Parathyroid adenoma (tissue), 2 donors: ENCODE data around the gene SIM1.
A peak's percentile ranks its signal among the peaks of the same experiment; 100 is the strongest.

Source experiments
- H2AFZ ChIP-seq: fragments of 300-600 bp; sonication (generic); one replicate; pipeline ENCODE4 v1.7.0; 2017; ENCODE audit warnings: antibody characterized with exemption, mild to moderate bottlenecking
- H3K27ac ChIP-seq: fragments of 300-600 bp; sonication (generic); one replicate; pipeline ENCODE4 v1.7.0; 2017
- H3K27me3 ChIP-seq: fragments of 300-600 bp; sonication (generic); one replicate; pipeline ENCODE4 v1.7.0; 2017; ENCODE audit warnings: low read length; ENCODE audit not compliant: control insufficient read depth, insufficient read depth
- H3K36me3 ChIP-seq: fragments of 300-600 bp; sonication (generic); one replicate; pipeline ENCODE4 v1.7.0; 2017; ENCODE audit warnings: low read length; ENCODE audit not compliant: control insufficient read depth, insufficient read depth
- H3K4me1 ChIP-seq: fragments of 300-600 bp; sonication (generic); one replicate; pipeline ENCODE4 v1.7.0; 2017; ENCODE audit warnings: control low read depth
- H3K4me2 ChIP-seq: fragments of 300-600 bp; sonication (generic); one replicate; pipeline ENCODE4 v1.7.0; 2017; ENCODE audit warnings: low read length
- H3K4me3 ChIP-seq: fragments of 300-600 bp; sonication (generic); one replicate; pipeline ENCODE4 v1.7.0; 2017; ENCODE audit warnings: low read depth, low read length
- H3K79me2 ChIP-seq: fragments of 300-600 bp; sonication (generic); one replicate; pipeline ENCODE4 v1.7.0; 2017; ENCODE audit warnings: control low read depth
- H3K9ac ChIP-seq: fragments of 300-600 bp; sonication (generic); one replicate; pipeline ENCODE4 v1.7.0; 2017; ENCODE audit warnings: mild to moderate bottlenecking
- H3K9me3 ChIP-seq: fragments of 300-600 bp; sonication (generic); one replicate; pipeline ENCODE4 v1.7.0; 2017; ENCODE audit warnings: low read length; ENCODE audit not compliant: control insufficient read depth
- CTCF ChIP-seq: fragments of 300-600 bp; sonication (generic); IDR thresholded peaks from one replicate; pipeline ENCODE4 v1.7.0; 2017; ENCODE audit warnings: antibody characterized with exemption, mild to moderate bottlenecking
- donor health status: primary hyperparathyroidism.

The SIM1 gene

GRCh38 chr6:100482698-100483097 is 18.0 kb upstream of the SIM1 start:
- Histone ChIP-seq H3K9ac (no peak overlapping the region), H3K4me1 (no peaks in the 10 kb centered on the region), H3K36me3 (no peaks in the 10 kb centered on the region), H3K4me2 (no peak overlapping the region), H3K4me3 (no peak overlapping the region), H3K27me3 (no peaks in the 10 kb centered on the region), H2AFZ (no peak overlapping the region), H3K79me2 (no peaks in the 10 kb centered on the region), H3K9me3 (no peaks in the 10 kb centered on the region), H3K27ac (no peak overlapping the region)
- TF ChIP-seq CTCF = no peak

- no peaks in the 10 kb centered on the region for H3K27me3 ChIP-seq
- peak; percentile 60 for TF ChIP-seq CTCF
- H3K36me3 ChIP-seq = no peaks in the 10 kb centered on the region
- no peak overlapping the region for H3K27ac ChIP-seq
- H2AFZ ChIP-seq = no peak overlapping the region
- H3K4me2 ChIP-seq = no peak overlapping the region
- H3K79me2 ChIP-seq = no peaks in the 10 kb centered on the region
- no peaks in the 10 kb centered on the region for H3K4me1 ChIP-seq
- H3K9me3 ChIP-seq = no peaks in the 10 kb centered on the region
- H3K4me3 ChIP-seq = no peak overlapping the region
- H3K9ac ChIP-seq = no peak overlapping the region
Observed at GRCh38 chr6:100479179-100480035, 14.7 kb upstream of the SIM1 start.

GRCh38 chr6:100475554-100476320 is 11.0 kb upstream of the SIM1 start:
- Histone ChIP-seq H3K9ac (no peak overlapping the region), H3K4me3 (no peak overlapping the region), H3K9me3 (no peaks in the 10 kb centered on the region), H2AFZ (no peak overlapping the region), H3K79me2 (no peaks in the 10 kb centered on the region), H3K27ac (no peak overlapping the region), H3K36me3 (no peaks in the 10 kb centered on the region), H3K27me3 (peaks cover 3% of the 10 kb centered on the region), H3K4me1 (no peaks in the 10 kb centered on the region), H3K4me2 (no peak overlapping the region)
- no peak for TF ChIP-seq CTCF

GRCh38 chr6:100473182-100473581 is 8.5 kb upstream of the SIM1 start:
- Histone ChIP-seq H3K79me2 (no peaks in the 10 kb centered on the region), H3K4me3 (no peak overlapping the region), H3K27ac (no peak overlapping the region), H3K36me3 (no peaks in the 10 kb centered on the region), H2AFZ (no peak overlapping the region), H3K4me2 (no peak overlapping the region), H3K9ac (no peak overlapping the region), H3K27me3 (peaks cover 3% of the 10 kb centered on the region), H3K4me1 (no peaks in the 10 kb centered on the region), H3K9me3 (no peaks in the 10 kb centered on the region)
- no peak for TF ChIP-seq CTCF
